Pancreas (tissue), 10 donors: ENCODE measurements around the gene AMH. TPM values are rescaled to one million over a fixed set of nuclear protein-coding genes. Genes with fewer than 3 reads are reported as not detected.

Source experiments
- ATAC-seq, 4 donors: fragments of 200-7000 bp; cut with Tn5 transposase; one replicate each; pipeline versions ENCODE4 v1.8.0 to v1.9.1; 2020; ENCODE audit warnings: mild to moderate bottlenecking in 4 of 4, moderate library complexity in 4 of 4
- DNase-seq, 6 donors: peaks; one replicate each; pipeline ENCODE4 v3.0.0-alpha.2; 2020
- FAIRE-seq: peaks from 2 replicates; lab custom pipeline; 2012; peaks lifted over from hg19 to GRCh38; lab: Jason Lieb, UNC
- H3K27ac ChIP-seq, 4 donors: fragments of 200-600 bp; sonication (generic); 1 replicate in 3 of 4; 2 replicates in 1 of 4; pipeline versions ENCODE4 v1.5.0 to v1.8.0; 2020
- H3K27me3 ChIP-seq, 4 donors: fragments of 200-600 bp; one replicate each; pipeline ENCODE4 v1.8.0; 2021
- H3K36me3 ChIP-seq, 3 donors: fragments of 200-600 bp; sonication (generic) in 1 of 3; one replicate each; pipeline versions ENCODE4 v1.5.0 to v1.8.0; 2020 to 2021
- H3K4me1 ChIP-seq, 3 donors: fragments of 200-600 bp; one replicate each; pipeline ENCODE4 v1.8.0; 2021
- H3K4me3 ChIP-seq, 4 donors: fragments of 200-600 bp; sonication (generic) in 2 of 4; one replicate each; pipeline versions ENCODE4 v1.5.0 to v1.8.0; 2020 to 2021
- H3K9me3 ChIP-seq, 4 donors: fragments of 200-600 bp; one replicate each; pipeline ENCODE4 v1.8.0; 2021
- WGBS, 2 donors: extraction: QIAGEN DNeasy Blood & Tissue Kit; methylation state at CpG; one replicate each; pipeline ENCODE4 v1.1.7; 2013; 5-methylcytosine and 5-hydroxymethylcytosine counted together
- intact Hi-C, 3 donors: fragments of 100-400 bp; cut with DNase I; formaldehyde crosslinking; loops; one replicate each; pipeline versions ENCODE4 v1.11.1 to v1.14.2; 2022
- polyA plus RNA-seq, 2 donors: library from polyadenylated mRNA; stranded (reverse); fragments of 200-250 nt; gene quantifications; one replicate each; pipeline ENCODE4 v1.2.3, GENCODE V29; 2013
- total RNA-seq, 6 donors: library from RNA; stranded (reverse); fragmentation: NEBNext Ultra II Directional in 4 of 6; extraction: Animal tissue kit (Norgen Biotek cat#: 25700) in 4 of 6; gene quantifications; one replicate each; pipeline versions ENCODE4 v1.2.1 to v1.2.4, GENCODE V29; 2021 to 2023
- TF ChIP-seq, protein P1 (sequence below), 4 donors: fragments of 200-600 bp; sonication (generic) in 3 of 4; IDR thresholded peaks; one replicate each; pipeline versions ENCODE4 v1.5.0 to v1.8.0; 2021; ENCODE audit warnings: antibody characterized with exemption in 4 of 4
- donor health status: healthy with polysubstance abuse.
- donor health status: DM: no; HTN: no; CAD: no; lungs with moderate emphysema.
- donor health status: DM: no; HTN: no; CAD: no.
- donor health status: control.
- donor health status: control.
- donor health status: Bipolar disorder and iron deficiency.
- donor health status: DM: yes; HTN: yes; CAD: no.
- donor health status: DM: no; HTN: no; CAD: no.
- donor health status: DM: no; HTN: no; CAD: no.
- donor health status: DM: yes; HTN: yes; CAD: no.

AMH gene
- total and polyA plus RNA-seq, 8 donors, result 1.4 to 9.5 (median 2.4) TPM

- no peaks in the 10 kb centered on the region for H3K9me3 ChIP-seq
- WGBS, 2 donors, result 95% methylated on average over 51 to 67 of the region's 67 CpGs
- H3K4me3 ChIP-seq, result no peak overlapping the region
- FAIRE-seq, result no peak
- no peak for ATAC-seq
- TF ChIP-seq, protein P1, sequence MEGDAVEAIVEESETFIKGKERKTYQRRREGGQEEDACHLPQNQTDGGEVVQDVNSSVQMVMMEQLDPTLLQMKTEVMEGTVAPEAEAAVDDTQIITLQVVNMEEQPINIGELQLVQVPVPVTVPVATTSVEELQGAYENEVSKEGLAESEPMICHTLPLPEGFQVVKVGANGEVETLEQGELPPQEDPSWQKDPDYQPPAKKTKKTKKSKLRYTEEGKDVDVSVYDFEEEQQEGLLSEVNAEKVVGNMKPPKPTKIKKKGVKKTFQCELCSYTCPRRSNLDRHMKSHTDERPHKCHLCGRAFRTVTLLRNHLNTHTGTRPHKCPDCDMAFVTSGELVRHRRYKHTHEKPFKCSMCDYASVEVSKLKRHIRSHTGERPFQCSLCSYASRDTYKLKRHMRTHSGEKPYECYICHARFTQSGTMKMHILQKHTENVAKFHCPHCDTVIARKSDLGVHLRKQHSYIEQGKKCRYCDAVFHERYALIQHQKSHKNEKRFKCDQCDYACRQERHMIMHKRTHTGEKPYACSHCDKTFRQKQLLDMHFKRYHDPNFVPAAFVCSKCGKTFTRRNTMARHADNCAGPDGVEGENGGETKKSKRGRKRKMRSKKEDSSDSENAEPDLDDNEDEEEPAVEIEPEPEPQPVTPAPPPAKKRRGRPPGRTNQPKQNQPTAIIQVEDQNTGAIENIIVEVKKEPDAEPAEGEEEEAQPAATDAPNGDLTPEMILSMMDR (IDR thresholded peaks at IDR 0.05), result no peak
- intact Hi-C loops, result loop anchor here in 1 of 3 donors (10.0 kb wide), 1 partner anchor 53 kb away; no protein-coding TSS in a partner anchor
- DNase-seq, result no peak
- H3K4me1 ChIP-seq, result no peaks in the 10 kb centered on the region
- H3K27ac ChIP-seq, result no peak overlapping the region
- H3K27me3 ChIP-seq, result no peaks in the 10 kb centered on the region
- peaks cover 4 to 66% (median 6%) of the 10 kb centered on the region in 3 donors for H3K36me3 ChIP-seq
Measured at GRCh38 chr19:2227415-2228156, 21.5 kb upstream of the AMH start.

DNA sequence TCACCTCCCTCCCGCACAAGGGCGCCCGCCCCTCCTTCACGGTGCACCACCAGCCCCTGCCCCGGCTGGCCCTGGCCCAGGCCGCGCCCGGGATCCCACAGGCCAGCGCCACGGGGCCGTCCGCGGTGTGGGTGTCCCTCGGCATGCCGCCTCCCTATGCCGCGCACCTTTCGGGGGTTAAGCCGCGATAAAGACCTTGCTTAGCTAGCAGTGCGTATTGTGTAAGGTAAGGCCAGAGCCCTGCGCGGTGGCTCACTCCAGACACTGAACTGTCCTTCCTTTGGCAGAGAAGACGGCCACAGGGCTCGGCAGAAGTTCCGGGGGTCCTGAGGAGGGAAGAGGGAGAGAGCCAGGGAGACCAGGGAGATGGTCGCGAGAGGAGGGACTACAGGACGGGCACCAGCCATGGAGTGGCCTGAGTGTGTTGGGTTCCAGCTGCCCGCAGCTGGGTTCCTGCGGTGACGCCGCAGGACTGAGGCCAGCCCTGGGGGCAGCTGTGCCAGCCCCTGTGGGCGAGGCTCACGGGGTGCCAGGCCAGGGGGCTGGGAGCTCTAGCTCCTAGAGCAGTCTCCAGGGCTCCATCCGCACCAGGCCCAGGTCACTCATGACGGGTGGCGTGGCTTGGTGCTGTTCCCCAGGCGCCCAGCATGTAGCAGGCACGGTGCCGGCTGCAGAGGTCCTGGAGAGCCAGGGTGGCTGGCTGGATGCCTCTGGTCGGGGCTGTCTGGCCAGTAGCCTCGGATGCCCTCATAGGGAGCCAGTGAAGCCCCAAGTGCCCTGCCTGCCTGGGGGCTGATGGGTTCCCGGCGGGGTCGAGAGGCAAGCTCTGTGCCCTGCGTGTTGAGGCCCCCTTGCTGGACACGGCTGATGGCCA, 20.7 kb upstream of the AMH start:
- no peak for FAIRE-seq
- 94 to 96% methylated on average over 48 of the region's 48 CpGs for whole genome bisulfite sequencing, 2 donors
- intact Hi-C loops, result loop anchor here in 1 of 3 donors (10.0 kb wide), 1 partner anchor 54 kb away; no protein-coding TSS in a partner anchor
- Histone ChIP-seq H3K4me3 (no peak overlapping the region), H3K27me3 (no peaks in the 10 kb centered on the region), H3K4me1 (no peaks in the 10 kb centered on the region), H3K27ac (no peak overlapping the region), H3K9me3 (no peaks in the 10 kb centered on the region), H3K36me3 (peaks cover 4 to 65% (median 6%) of the 10 kb centered on the region in 3 donors)
- TF ChIP-seq, protein P1 (IDR thresholded peaks at IDR 0.05), result no peak
- ATAC-seq, result no peak
- DNase-seq, result no peak

DNA sequence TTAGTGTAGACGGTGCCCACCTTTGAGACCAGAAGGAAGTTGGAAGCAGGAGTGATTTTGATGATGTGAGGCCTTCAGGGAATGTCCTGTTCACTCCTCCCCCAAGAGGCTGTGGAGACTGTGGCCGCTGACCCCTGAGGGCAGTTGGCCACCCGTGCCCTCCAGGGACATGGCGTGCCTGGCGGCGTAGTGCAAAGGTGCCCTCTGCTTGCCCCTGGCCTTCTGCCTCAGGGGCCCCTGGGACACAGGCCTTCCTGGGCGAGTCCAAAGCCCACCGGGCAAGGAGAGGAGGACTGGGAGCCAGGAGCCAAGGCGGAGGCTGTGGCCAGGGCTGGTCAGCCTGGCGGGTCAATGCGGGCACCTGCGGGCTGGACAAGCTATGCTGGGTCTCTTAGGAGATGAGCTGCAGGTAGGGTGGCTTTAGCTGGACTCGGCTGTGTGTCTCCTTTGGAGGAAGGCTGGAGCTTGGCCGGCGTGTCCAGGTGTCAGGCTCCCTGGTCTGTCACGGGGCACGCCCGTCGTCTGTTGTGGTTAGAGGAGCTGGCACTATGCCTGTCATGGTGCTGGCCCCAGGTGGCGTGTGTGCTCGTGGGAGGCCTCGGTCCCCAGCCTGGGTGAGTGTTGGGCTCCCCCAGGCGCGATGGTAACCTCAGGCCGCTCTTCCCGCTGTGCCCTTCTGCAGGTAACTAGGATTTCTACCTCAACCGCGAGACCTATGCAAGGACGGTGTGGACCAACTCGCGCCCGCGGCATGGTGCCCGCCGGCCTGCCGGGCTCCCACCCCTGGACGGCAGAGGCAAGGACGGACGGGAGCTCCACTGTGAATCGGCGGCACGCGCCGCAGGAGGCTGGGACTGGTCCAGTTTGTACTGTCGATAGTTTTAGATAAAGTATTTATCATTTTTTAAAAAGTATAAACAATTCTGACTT, 19.8 kb upstream of the AMH start:
- Histone ChIP-seq H3K27me3 (no peaks in the 10 kb centered on the region), H3K27ac (no peak overlapping the region), H3K9me3 (no peaks in the 10 kb centered on the region), H3K4me3 (no peak overlapping the region), H3K36me3 (peaks cover 4 to 69% (median 6%) of the 10 kb centered on the region in 3 donors), H3K4me1 (peaks cover 0 to 1% (median 0%) of the 10 kb centered on the region in 3 donors)
- TF ChIP-seq, protein P1 (IDR thresholded peaks at IDR 0.05), result no peak
- DNase-seq, result no peak
- FAIRE-seq, result no peak
- 90 to 91% methylated on average over 42 to 45 of the region's 45 CpGs for WGBS, 2 donors
- no peak for ATAC-seq
- intact Hi-C loops, result loop anchor here in 2 of 3 donors (10.0 kb wide), 2 partner anchors 55 to 75 kb away; partner anchors contain the start of gene AP3D1 (in 1 of the 2)

DNA sequence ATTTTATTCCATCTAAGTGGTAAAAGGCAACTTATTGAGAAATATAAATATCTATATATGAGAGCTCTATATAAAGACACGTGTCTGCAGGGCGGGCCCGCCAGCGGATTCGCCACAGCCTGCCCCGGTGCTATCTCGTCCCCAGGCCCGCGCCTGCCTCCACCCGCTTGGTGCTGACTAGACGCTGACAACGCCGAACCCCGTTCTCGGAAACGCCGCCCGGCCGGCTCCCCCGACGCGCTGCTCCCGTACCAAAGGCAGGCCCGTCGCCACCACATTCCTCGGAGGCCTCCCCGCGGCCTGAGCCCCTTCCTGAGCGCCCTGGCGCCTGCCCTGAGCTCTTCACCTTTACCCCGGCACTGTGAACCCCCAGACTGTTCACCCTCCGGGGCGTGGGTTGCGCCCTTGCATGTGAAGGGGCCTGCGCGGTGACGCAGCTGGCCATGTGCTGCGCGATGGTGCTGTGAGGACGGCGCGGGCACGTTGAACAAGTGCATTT, 19.0 kb upstream of the AMH start:
- H3K27ac ChIP-seq, result no peak overlapping the region
- intact Hi-C loops, result loop anchor here in 1 of 3 donors (10.0 kb wide), 1 partner anchor 75 kb away; the partner anchor contains the start of gene AP3D1
- H3K36me3 ChIP-seq, result peaks cover 4 to 65% (median 6%) of the 10 kb centered on the region in 3 donors
- ATAC-seq (no peak), DNase-seq (no peak), FAIRE-seq (no peak)
- no peaks in the 10 kb centered on the region for H3K27me3 ChIP-seq
- H3K9me3 ChIP-seq, result no peaks in the 10 kb centered on the region
- H3K4me1 ChIP-seq, result peaks cover 0 to 7% (median 7%) of the 10 kb centered on the region in 3 donors
- WGBS, 2 donors, result 94% methylated on average over 43 of the region's 43 CpGs
- TF ChIP-seq, protein P1 (IDR thresholded peaks at IDR 0.05), result no peak
- H3K4me3 ChIP-seq, result no peak overlapping the region
